Esophagus muscularis mucosa (tissue), 4 donors: Measurements from ENCODE around the gene MBP. TPM values are rescaled to one million over a fixed set of nuclear protein-coding genes. Genes with fewer than 3 reads are reported as not detected.

Source experiments
- DNase-seq: peaks from one replicate; pipeline ENCODE4 v3.0.0-alpha.2; 2017; ENCODE audit errors: extremely low spot score
- H3K27ac ChIP-seq, 4 donors: fragments of 200-600 bp; sonication (generic); replicated peaks in 1 of 4; 1 replicate in 3 of 4; 2 replicates in 1 of 4; pipeline ENCODE4 v1.5.1; 2016 to 2019; ENCODE audit warnings: mild to moderate bottlenecking in 1 of 4
- H3K27me3 ChIP-seq, 4 donors: fragments of 200-600 bp; sonication (generic); one replicate each; pipeline versions ENCODE4 v1.5.1 to v1.6.0; 2016 to 2019
- H3K36me3 ChIP-seq, 4 donors: fragments of 200-600 bp; sonication (generic); one replicate each; pipeline ENCODE4 v1.5.1; 2016 to 2019
- H3K4me1 ChIP-seq, 4 donors: fragments of 200-600 bp; sonication (generic); one replicate each; pipeline ENCODE4 v1.5.1; 2016 to 2019
- H3K4me3 ChIP-seq, 4 donors: fragments of 200-600 bp; sonication (generic); 1 replicate in 2 of 4; 2 replicates in 2 of 4; pipeline ENCODE4 v1.5.1; 2016 to 2019; ENCODE audit warnings: mild to moderate bottlenecking in 4 of 4, moderate library complexity in 1 of 4
- H3K9me3 ChIP-seq, 4 donors: fragments of 200-600 bp; sonication (generic); 1 replicate in 3 of 4; 2 replicates in 1 of 4; pipeline ENCODE4 v1.5.1; 2016 to 2019
- CTCF ChIP-seq, 3 experiments: fragments of 200-600 bp in 2 of 3; fragments of 450-650 bp in 1 of 3; sonication (generic) in 2 of 3; IDR thresholded peaks; one replicate each; pipeline ENCODE4 v1.5.1; 2017 to 2019; ENCODE audit warnings: antibody characterized with exemption in 3 of 3, mild to moderate bottlenecking in 2 of 3, moderate library complexity in 1 of 3
- EP300 ChIP-seq: sonication (generic); formaldehyde crosslinking; IDR thresholded peaks from one replicate; pipeline ENCODE4 v1.6.1; 2017; ENCODE audit warnings: antibody characterized with exemption
- POLR2A ChIP-seq: fragments of 450-650 bp; IDR thresholded peaks from one replicate; pipeline ENCODE4 v1.6.1; 2017; ENCODE audit warnings: antibody characterized with exemption, moderate library complexity, mild to moderate bottlenecking, low read depth
- POLR2AphosphoS5 ChIP-seq, 2 donors: sonication (generic); formaldehyde crosslinking; IDR thresholded peaks; one replicate each; pipeline ENCODE4 v1.6.1; 2017; ENCODE audit warnings: antibody characterized with exemption in 2 of 2
- WGBS: methylation state at CpG from one replicate; pipeline ENCODE4 v1.1.5; 2018; 5-methylcytosine and 5-hydroxymethylcytosine counted together
- intact Hi-C: fragments of 100-400 bp; cut with DNase I; formaldehyde crosslinking; loops from one replicate; pipeline ENCODE4 v1.15.1; 2023
- total RNA-seq, 4 donors: library from RNA; depleted of rRNA; stranded (reverse); fragments of >200 nt; gene quantifications; one replicate each; pipeline versions ENCODE4 v1.1.0 to v1.2.1, GENCODE V29; 2016

MBP gene
- total RNA-seq, 4 donors from 2014 or later: 21.9 to 31.3 (median 27.3) TPM

- TF ChIP-seq POLR2A (no peak), POLR2AphosphoS5 (IDR thresholded peaks at IDR 0.05) (peak; percentile 27 to 59)
- Histone ChIP-seq H3K27me3 (peaks cover 0 to 44% (median 3%) of the 10 kb centered on the region in 4 donors), H3K9me3 (no peaks in the 10 kb centered on the region), H3K36me3 (no peaks in the 10 kb centered on the region), H3K4me1 (peaks cover 40 to 75% (median 64%) of the 10 kb centered on the region in 4 donors), H3K27ac (peak overlapping the region; percentile 45 to 70 (median 62)), H3K4me3 (peak overlapping the region in 2 of 4 donors; percentile 2 to 3)
- DNase-seq: no peak
- 51% methylated on average over 11 of the region's 11 CpGs for WGBS
- intact Hi-C loops: no loop called here
Measured at GRCh38 chr18:77127769-77128671, 4.6 kb downstream of the MBP start.

GRCh38 chr18:77124452-77124922 lies 8.1 kb downstream of the MBP start:
- peaks cover 25 to 64% (median 39%) of the 10 kb centered on the region in 4 donors for H3K4me1 ChIP-seq
- H3K36me3 ChIP-seq: no peaks in the 10 kb centered on the region
- H3K9me3 ChIP-seq: no peaks in the 10 kb centered on the region
- TF ChIP-seq POLR2A: no peak
- no peak for TF ChIP-seq EP300
- TF ChIP-seq CTCF (IDR thresholded peaks at IDR 0.05): no peak
- TF ChIP-seq POLR2AphosphoS5 (IDR thresholded peaks at IDR 0.05): no peak
- 62% methylated on average over 9 of the region's 9 CpGs for WGBS
- H3K4me3 ChIP-seq: no peak overlapping the region
- DNase-seq: no peak
- peaks cover 0 to 11% (median 0%) of the 10 kb centered on the region in 4 donors for H3K27me3 ChIP-seq
- intact Hi-C loops: no loop called here
- H3K27ac ChIP-seq: no peak overlapping the region

GRCh38 chr18:77123320-77124231 lies 9.0 kb downstream of the MBP start:
- no peak for TF ChIP-seq EP300
- no peak for TF ChIP-seq CTCF (IDR thresholded peaks at IDR 0.05)
- TF ChIP-seq POLR2AphosphoS5 (IDR thresholded peaks at IDR 0.05): no peak
- TF ChIP-seq POLR2A: no peak
- intact Hi-C loops: no loop called here

GRCh38 chr18:77121523-77121922 lies 11.1 kb downstream of the MBP start:
- DNase-seq: no peak
- Histone ChIP-seq H3K27me3 (peaks cover 0 to 6% (median 0%) of the 10 kb centered on the region in 4 donors), H3K4me3 (no peak overlapping the region), H3K4me1 (peaks cover 3 to 43% (median 20%) of the 10 kb centered on the region in 4 donors), H3K9me3 (no peaks in the 10 kb centered on the region), H3K36me3 (no peaks in the 10 kb centered on the region), H3K27ac (no peak overlapping the region)
- intact Hi-C loops: no loop called here
- whole genome bisulfite sequencing: 70% methylated on average over 3 of the region's 3 CpGs
- TF ChIP-seq EP300: no peak

More at GRCh38 chr18:77123320-77124231, 9.0 kb downstream of the MBP start:
- Histone ChIP-seq H3K4me3 (no peak overlapping the region), H3K9me3 (no peaks in the 10 kb centered on the region), H3K4me1 (peaks cover 22 to 63% (median 39%) of the 10 kb centered on the region in 4 donors), H3K27me3 (peaks cover 0 to 6% (median 0%) of the 10 kb centered on the region in 4 donors), H3K27ac (no peak overlapping the region), H3K36me3 (no peaks in the 10 kb centered on the region)
- DNase-seq: no peak
- 89% methylated on average over 13 of the region's 14 CpGs for WGBS

- 90% methylated on average over 21 of the region's 23 CpGs for WGBS
- H3K27ac ChIP-seq: no peak overlapping the region
- DNase-seq: no peak
- peaks cover 4 to 40% (median 24%) of the 10 kb centered on the region in 4 donors for H3K4me1 ChIP-seq
- no peaks in the 10 kb centered on the region for H3K36me3 ChIP-seq
- H3K4me3 ChIP-seq: no peak overlapping the region
- TF ChIP-seq CTCF (IDR thresholded peaks at IDR 0.05) (no peak), POLR2AphosphoS5 (IDR thresholded peaks at IDR 0.05) (no peak), POLR2A (no peak), EP300 (no peak)
- intact Hi-C loops: no loop called here
- peaks cover 0 to 6% (median 0%) of the 10 kb centered on the region in 4 donors for H3K27me3 ChIP-seq
- no peaks in the 10 kb centered on the region for H3K9me3 ChIP-seq
Measured at GRCh38 chr18:77119851-77120491, 12.6 kb downstream of the MBP start.
